Fibroblast of lung (primary cell): ENCODE data around the gene PRPF4. TPM values are rescaled to one million over a fixed set of nuclear protein-coding genes. Genes with fewer than 3 reads are reported as not detected.

Experiments used
- DNase-seq, 2 donors: peaks; one replicate each; pipeline versions ENCODE4 v3.0.0 to v3.0.0-alpha.2; 2010; ENCODE audit warnings: low read depth in 2 of 2
- H2AFZ ChIP-seq: 2 replicates; pipeline ENCODE4 v1.5.1; 2012; ENCODE audit warnings: low read length, control low read depth, inconsistent platforms
- H3K27ac ChIP-seq: 2 replicates; pipeline ENCODE4 v1.5.1; 2011; ENCODE audit warnings: low read length, control low read depth; ENCODE audit not compliant: insufficient read depth
- H3K27me3 ChIP-seq: 2 replicates; pipeline ENCODE4 v1.5.1; 2011; ENCODE audit warnings: mild to moderate bottlenecking, low read length; ENCODE audit not compliant: control insufficient read depth, insufficient read depth
- H3K36me3 ChIP-seq: 2 replicates; pipeline ENCODE4 v1.5.1; 2011; ENCODE audit warnings: low read length; ENCODE audit not compliant: control insufficient read depth, insufficient read depth
- H3K4me1 ChIP-seq: 2 replicates; pipeline ENCODE4 v1.5.1; 2011; ENCODE audit warnings: low read length; ENCODE audit not compliant: control insufficient read depth, insufficient read depth; ENCODE audit errors: extremely low read depth
- H3K4me2 ChIP-seq: 2 replicates; pipeline ENCODE4 v1.5.1; 2011; ENCODE audit warnings: low read length, control low read depth; ENCODE audit not compliant: insufficient read depth; ENCODE audit errors: extremely low read depth
- H3K4me3 ChIP-seq, 4 experiments: fragments of 200-600 bp in 1 of 4; sonication (generic) in 1 of 4; replicated peaks in 1 of 4; 2 replicates each; pipeline ENCODE4 v1.5.1; 2011 to 2016; ENCODE audit warnings: low read length in 4 of 4, low read depth in 3 of 4, mild to moderate bottlenecking in 3 of 4, control low read depth in 2 of 4, inconsistent platforms in 1 of 4, mixed read lengths in 1 of 4; ENCODE audit not compliant: insufficient read depth in 1 of 4; ENCODE audit errors: control extremely low read depth in 1 of 4
- H3K79me2 ChIP-seq: 2 replicates; pipeline ENCODE4 v1.5.1; 2012; ENCODE audit warnings: mild to moderate bottlenecking, low read length, inconsistent platforms; ENCODE audit not compliant: control insufficient read depth, insufficient read depth
- H3K9ac ChIP-seq: 2 replicates; pipeline ENCODE4 v1.5.1; 2011; ENCODE audit warnings: mild to moderate bottlenecking, low read length, control low read depth; ENCODE audit not compliant: insufficient read depth
- H3K9me3 ChIP-seq: 2 replicates; pipeline ENCODE4 v1.5.1; 2012; ENCODE audit warnings: low read depth, low read length; ENCODE audit not compliant: control insufficient read depth, insufficient read depth
- H4K20me1 ChIP-seq: 2 replicates; pipeline ENCODE4 v1.5.1; 2011; ENCODE audit warnings: low read length; ENCODE audit not compliant: control insufficient read depth, insufficient read depth; ENCODE audit errors: extremely low read depth
- CTCF ChIP-seq, 2 donors: IDR thresholded peaks in 1 of 2; conservative IDR thresholded peaks in 1 of 2; 1 replicate in 1 of 2; 2 replicates in 1 of 2; pipeline ENCODE4 v1.5.1; 2011 to 2012; ENCODE audit warnings: low read length in 2 of 2, control low read depth in 1 of 2, inconsistent platforms in 1 of 2, low read depth in 1 of 2, mild to moderate bottlenecking in 1 of 2
- EZH2 ChIP-seq: IDR thresholded peaks from 2 replicates; pipeline ENCODE4 v1.5.1; 2012; ENCODE audit warnings: low read length, control low read depth, mild to moderate bottlenecking; ENCODE audit errors: missing control alignments
- polyA plus RNA-seq, 2 donors: library from polyadenylated mRNA; depleted of rRNA in 1 of 2; stranded (reverse) in 1 of 2; unstranded in 1 of 2; fragments of >200 nt; gene quantifications; 2 replicates each; pipeline ENCODE4 v1.2.1, GENCODE V29; 2011 to 2012; ENCODE audit warnings: missing spikeins in 1 of 2
- total RNA-seq: library from RNA; depleted of rRNA; stranded (reverse); fragments of >200 nt; gene quantifications from 2 replicates; pipeline ENCODE4 v1.2.1, GENCODE V29; 2014

PRPF4 gene
- total and polyA plus RNA-seq, 2 donors (not counting 1 experiment from before 2014, with no cell fraction given): 19.5 to 25.1 TPM

GRCh38 chr9:113258282-113258681 is 17.2 kb upstream of the PRPF4 start:
- Histone ChIP-seq H3K79me2 (no peaks in the 10 kb centered on the region), H4K20me1 (no peaks in the 10 kb centered on the region), H3K9ac (no peak overlapping the region), H3K36me3 (peaks cover 9% of the 10 kb centered on the region), H3K4me2 (no peak overlapping the region), H3K4me1 (no peaks in the 10 kb centered on the region), H2AFZ (no peak overlapping the region), H3K4me3 (no peak overlapping the region), H3K27me3 (no peaks in the 10 kb centered on the region), H3K9me3 (no peaks in the 10 kb centered on the region), H3K27ac (no peak overlapping the region)
- no peak for DNase-seq
- no peak for TF ChIP-seq CTCF (conservative IDR thresholded peaks at IDR 0.05 in 1 of 2, IDR thresholded peaks at IDR 0.05 in 1 of 2; ENCODE audit: low read depth in 1 of 2, low read length in 2 of 2)
- no peak for TF ChIP-seq EZH2

GRCh38 chr9:113261917-113262671 is 13.4 kb upstream of the PRPF4 start:
- Histone ChIP-seq H3K9ac (no peak overlapping the region), H3K4me1 (no peaks in the 10 kb centered on the region), H3K9me3 (no peaks in the 10 kb centered on the region), H2AFZ (no peak overlapping the region), H3K4me3 (no peak overlapping the region), H4K20me1 (no peaks in the 10 kb centered on the region), H3K79me2 (no peaks in the 10 kb centered on the region), H3K36me3 (peaks cover 9% of the 10 kb centered on the region), H3K27ac (no peak overlapping the region), H3K27me3 (no peaks in the 10 kb centered on the region), H3K4me2 (no peak overlapping the region)
- DNase-seq: no peak
- TF ChIP-seq CTCF (conservative IDR thresholded peaks at IDR 0.05 in 1 of 2, IDR thresholded peaks at IDR 0.05 in 1 of 2; ENCODE audit: low read depth in 1 of 2, low read length in 2 of 2): no peak
- TF ChIP-seq EZH2: no peak

- Histone ChIP-seq H4K20me1 (no peaks in the 10 kb centered on the region), H3K79me2 (no peaks in the 10 kb centered on the region), H3K36me3 (no peaks in the 10 kb centered on the region), H3K4me1 (no peaks in the 10 kb centered on the region), H3K27me3 (no peaks in the 10 kb centered on the region), H3K9me3 (no peaks in the 10 kb centered on the region), H3K4me2 (no peak overlapping the region), H2AFZ (no peak overlapping the region), H3K4me3 (no peak overlapping the region), H3K9ac (no peak overlapping the region), H3K27ac (no peak overlapping the region)
- TF ChIP-seq EZH2 (no peak), CTCF (conservative IDR thresholded peaks at IDR 0.05 in 1 of 2, IDR thresholded peaks at IDR 0.05 in 1 of 2; ENCODE audit: low read depth in 1 of 2, low read length in 2 of 2) (no peak)
- DNase-seq: no peak
These were observed 9.3 kb upstream of the PRPF4 start for GRCh38 chr9:113266174-113266573.
